Measurements from ENCODE around the gene PIP5K1B.

PIP5K1B gene

DNA sequence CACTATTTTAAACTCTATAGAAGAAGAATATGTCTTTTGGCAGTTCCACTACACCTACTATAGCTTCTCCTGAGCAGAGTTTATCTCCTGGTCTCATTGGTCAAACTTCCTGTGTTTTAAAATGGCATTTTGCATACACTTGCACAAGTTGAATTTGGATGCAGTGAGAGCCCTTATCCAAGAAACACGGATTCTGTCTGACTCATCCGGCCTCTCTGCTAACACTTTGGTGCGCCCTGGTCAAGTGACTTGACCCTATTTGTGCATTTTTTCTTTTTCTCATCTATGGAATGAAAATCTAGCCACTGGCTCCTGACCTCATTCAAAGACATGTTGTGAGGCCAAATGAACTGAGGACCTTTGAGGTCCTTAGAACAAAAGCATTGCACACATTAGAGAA lies 20.0 kb downstream of the PIP5K1B start:
- H2AFZ ChIP-seq (ENCODE audit: low read depth, low read length), result no peak overlapping the region
- H3K36me3 ChIP-seq (ENCODE audit: insufficient read depth, low read length), result no peaks in the 10 kb centered on the region
- no peak for TF ChIP-seq EZH2 (IDR thresholded peaks at IDR 0.05; ENCODE audit: borderline replicate concordance, low read depth, low read length, severe bottlenecking)
- TF ChIP-seq, protein P1, sequence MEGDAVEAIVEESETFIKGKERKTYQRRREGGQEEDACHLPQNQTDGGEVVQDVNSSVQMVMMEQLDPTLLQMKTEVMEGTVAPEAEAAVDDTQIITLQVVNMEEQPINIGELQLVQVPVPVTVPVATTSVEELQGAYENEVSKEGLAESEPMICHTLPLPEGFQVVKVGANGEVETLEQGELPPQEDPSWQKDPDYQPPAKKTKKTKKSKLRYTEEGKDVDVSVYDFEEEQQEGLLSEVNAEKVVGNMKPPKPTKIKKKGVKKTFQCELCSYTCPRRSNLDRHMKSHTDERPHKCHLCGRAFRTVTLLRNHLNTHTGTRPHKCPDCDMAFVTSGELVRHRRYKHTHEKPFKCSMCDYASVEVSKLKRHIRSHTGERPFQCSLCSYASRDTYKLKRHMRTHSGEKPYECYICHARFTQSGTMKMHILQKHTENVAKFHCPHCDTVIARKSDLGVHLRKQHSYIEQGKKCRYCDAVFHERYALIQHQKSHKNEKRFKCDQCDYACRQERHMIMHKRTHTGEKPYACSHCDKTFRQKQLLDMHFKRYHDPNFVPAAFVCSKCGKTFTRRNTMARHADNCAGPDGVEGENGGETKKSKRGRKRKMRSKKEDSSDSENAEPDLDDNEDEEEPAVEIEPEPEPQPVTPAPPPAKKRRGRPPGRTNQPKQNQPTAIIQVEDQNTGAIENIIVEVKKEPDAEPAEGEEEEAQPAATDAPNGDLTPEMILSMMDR (IDR thresholded peaks at IDR 0.05; ENCODE audit: borderline replicate concordance, extremely low read depth, low read length, poor library complexity, severe bottlenecking), result no peak
- H3K9me3 ChIP-seq (ENCODE audit: insufficient read depth, low read length, severe bottlenecking), result no peaks in the 10 kb centered on the region
- H3K79me2 ChIP-seq (ENCODE audit: insufficient read depth, low read length), result no peaks in the 10 kb centered on the region
- ATAC-seq (ENCODE audit: insufficient read depth, low read depth) (no peak), DNase-seq (no peak)
- no peak overlapping the region for H3K9ac ChIP-seq (ENCODE audit: low read depth, low read length)
- no peak overlapping the region for H3K4me3 ChIP-seq (ENCODE audit: low read depth in 1 of 2, low read length in 2 of 2)
- no peak overlapping the region for H3K4me2 ChIP-seq (ENCODE audit: insufficient read depth, low read length)
- no peaks in the 10 kb centered on the region for H4K20me1 ChIP-seq (ENCODE audit: insufficient read depth, low read length)
- no peaks in the 10 kb centered on the region for H3K27me3 ChIP-seq (ENCODE audit: insufficient read depth, low read length, poor library complexity)
- no peak overlapping the region for H3K27ac ChIP-seq (ENCODE audit: low read length)
- H3K4me1 ChIP-seq (ENCODE audit: insufficient read depth, low read length), result no peaks in the 10 kb centered on the region

DNA sequence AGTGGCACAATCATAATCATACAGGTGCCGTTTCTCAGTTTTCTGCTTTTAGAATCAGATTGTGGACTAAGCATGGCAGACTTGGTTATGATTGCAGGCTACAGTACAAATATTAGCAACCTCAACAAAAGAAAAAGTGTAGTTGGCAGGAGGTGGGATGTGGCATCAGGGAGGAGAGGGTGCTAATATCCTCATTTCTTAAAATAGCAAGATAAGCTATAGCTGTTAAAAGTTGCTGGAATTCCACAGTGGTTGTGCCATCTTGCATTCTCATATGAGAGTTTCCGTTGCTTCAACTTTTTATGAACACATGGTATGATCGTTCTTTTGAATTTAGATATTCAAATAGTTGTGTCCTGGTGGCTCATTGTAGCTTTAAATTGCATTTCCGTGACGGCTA lies 21.4 kb downstream of the PIP5K1B start:
- TF ChIP-seq, protein P1 (IDR thresholded peaks at IDR 0.05; ENCODE audit: borderline replicate concordance, extremely low read depth, low read length, poor library complexity, severe bottlenecking), result no peak
- TF ChIP-seq EZH2 (IDR thresholded peaks at IDR 0.05; ENCODE audit: borderline replicate concordance, low read depth, low read length, severe bottlenecking), result no peak
- no peak for ATAC-seq (ENCODE audit: insufficient read depth, low read depth)
- Histone ChIP-seq H3K27ac (ENCODE audit: low read length) (no peak overlapping the region), H3K4me2 (ENCODE audit: insufficient read depth, low read length) (no peak overlapping the region), H3K36me3 (ENCODE audit: insufficient read depth, low read length) (no peaks in the 10 kb centered on the region), H4K20me1 (ENCODE audit: insufficient read depth, low read length) (no peaks in the 10 kb centered on the region), H3K9me3 (ENCODE audit: insufficient read depth, low read length, severe bottlenecking) (no peaks in the 10 kb centered on the region), H2AFZ (ENCODE audit: low read depth, low read length) (no peak overlapping the region), H3K4me1 (ENCODE audit: insufficient read depth, low read length) (no peaks in the 10 kb centered on the region), H3K27me3 (ENCODE audit: insufficient read depth, low read length, poor library complexity) (no peaks in the 10 kb centered on the region), H3K4me3 (ENCODE audit: low read depth in 1 of 2, low read length in 2 of 2) (no peak overlapping the region), H3K9ac (ENCODE audit: low read depth, low read length) (no peak overlapping the region), H3K79me2 (ENCODE audit: insufficient read depth, low read length) (no peaks in the 10 kb centered on the region)
- DNase-seq, result no peak

DNA sequence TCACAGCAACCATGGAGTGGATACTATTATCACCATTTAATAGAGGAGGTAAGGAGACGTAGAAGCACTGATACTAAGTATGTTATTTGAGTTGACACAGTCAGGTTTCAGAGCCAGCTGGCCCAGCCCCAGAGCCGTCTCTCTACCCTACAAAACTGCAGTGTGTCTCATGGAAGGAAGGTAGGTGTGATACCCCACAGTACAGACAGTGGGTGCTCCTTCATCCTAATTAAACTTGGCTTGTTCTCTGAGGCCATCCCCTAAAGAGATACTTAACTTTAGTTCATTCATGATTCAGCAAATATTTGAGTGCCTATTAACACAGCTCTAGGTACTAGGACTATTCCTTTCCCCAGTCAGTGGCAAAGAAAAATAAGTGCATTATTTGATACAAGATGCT lies 22.6 kb downstream of the PIP5K1B start:
- Histone ChIP-seq H3K79me2 (ENCODE audit: insufficient read depth, low read length) (no peaks in the 10 kb centered on the region), H3K4me3 (ENCODE audit: low read depth in 1 of 2, low read length in 2 of 2) (no peak overlapping the region), H3K4me2 (ENCODE audit: insufficient read depth, low read length) (no peak overlapping the region), H3K4me1 (ENCODE audit: insufficient read depth, low read length) (no peaks in the 10 kb centered on the region), H4K20me1 (ENCODE audit: insufficient read depth, low read length) (no peaks in the 10 kb centered on the region), H3K9ac (ENCODE audit: low read depth, low read length) (no peak overlapping the region), H3K9me3 (ENCODE audit: insufficient read depth, low read length, severe bottlenecking) (no peaks in the 10 kb centered on the region), H2AFZ (ENCODE audit: low read depth, low read length) (no peak overlapping the region), H3K27ac (ENCODE audit: low read length) (no peak overlapping the region), H3K36me3 (ENCODE audit: insufficient read depth, low read length) (no peaks in the 10 kb centered on the region), H3K27me3 (ENCODE audit: insufficient read depth, low read length, poor library complexity) (no peaks in the 10 kb centered on the region)
- ATAC-seq (ENCODE audit: insufficient read depth, low read depth), result no peak
- DNase-seq, result no peak
- TF ChIP-seq EZH2 (IDR thresholded peaks at IDR 0.05; ENCODE audit: borderline replicate concordance, low read depth, low read length, severe bottlenecking), result no peak
- TF ChIP-seq, protein P1 (IDR thresholded peaks at IDR 0.05; ENCODE audit: borderline replicate concordance, extremely low read depth, low read length, poor library complexity, severe bottlenecking), result no peak

DNA sequence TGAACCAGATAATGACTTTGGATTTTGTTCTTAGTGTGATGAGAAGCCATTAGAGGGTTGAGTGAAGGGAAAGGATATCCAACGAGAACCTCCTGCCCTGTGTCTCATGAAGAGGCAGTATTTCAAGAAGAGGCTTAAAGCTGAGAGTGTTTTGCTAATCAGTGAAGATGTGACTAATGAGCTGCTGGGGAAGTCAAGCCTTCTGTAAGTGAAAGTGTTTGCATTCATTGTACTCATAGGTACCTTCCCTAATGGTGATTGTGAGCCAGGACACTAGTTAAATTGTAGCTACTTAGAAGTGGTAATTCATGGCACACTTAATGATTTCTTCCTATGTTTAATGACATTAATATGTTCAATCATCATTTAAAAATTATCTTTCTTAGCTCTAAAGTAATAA lies 23.7 kb downstream of the PIP5K1B start:
- Histone ChIP-seq H3K4me3 (ENCODE audit: low read depth in 1 of 2, low read length in 2 of 2) (no peak overlapping the region), H3K36me3 (ENCODE audit: insufficient read depth, low read length) (no peaks in the 10 kb centered on the region), H3K4me2 (ENCODE audit: insufficient read depth, low read length) (no peak overlapping the region), H3K27me3 (ENCODE audit: insufficient read depth, low read length, poor library complexity) (no peaks in the 10 kb centered on the region), H2AFZ (ENCODE audit: low read depth, low read length) (no peak overlapping the region), H3K9ac (ENCODE audit: low read depth, low read length) (no peak overlapping the region), H3K79me2 (ENCODE audit: insufficient read depth, low read length) (no peaks in the 10 kb centered on the region), H3K27ac (ENCODE audit: low read length) (no peak overlapping the region), H3K4me1 (ENCODE audit: insufficient read depth, low read length) (no peaks in the 10 kb centered on the region), H3K9me3 (ENCODE audit: insufficient read depth, low read length, severe bottlenecking) (no peaks in the 10 kb centered on the region), H4K20me1 (ENCODE audit: insufficient read depth, low read length) (no peaks in the 10 kb centered on the region)
- DNase-seq, result no peak
- TF ChIP-seq, protein P1 (IDR thresholded peaks at IDR 0.05; ENCODE audit: borderline replicate concordance, extremely low read depth, low read length, poor library complexity, severe bottlenecking), result no peak
- no peak for TF ChIP-seq EZH2 (IDR thresholded peaks at IDR 0.05; ENCODE audit: borderline replicate concordance, low read depth, low read length, severe bottlenecking)
- no peak for ATAC-seq (ENCODE audit: insufficient read depth, low read depth)
